GM23338 (cell line): ENCODE data around the gene CHD9. TPM values are rescaled to one million over a fixed set of nuclear protein-coding genes. Genes with fewer than 3 reads are reported as not detected.

Experiments used
- ATAC-seq: fragments of 200-7000 bp; cut with Tn5 transposase; 3 replicates; pipeline ENCODE4 v1.9.1; 2020
- DNase-seq: peaks from one replicate; pipeline ENCODE4 v3.0.0-alpha.2; 2015; ENCODE audit warnings: low spot score
- H2AFZ ChIP-seq: fragments of 200-600 bp; sonication (generic); 2 replicates; pipeline ENCODE4 v1.8.0; 2016; ENCODE audit warnings: antibody characterized with exemption, mild to moderate bottlenecking, moderate library complexity
- H3F3A ChIP-seq: fragments of 200-600 bp; sonication (generic); replicated peaks from 2 replicates; pipeline ENCODE4 v1.8.0; 2017; ENCODE audit warnings: antibody characterized with exemption, mixed run types, low read depth
- H3K27ac ChIP-seq: fragments of 200-600 bp; sonication (generic); 2 replicates; pipeline ENCODE4 v1.6.1; 2016; ENCODE audit warnings: low read depth
- H3K27me3 ChIP-seq: fragments of 200-600 bp; sonication (generic); 2 replicates; pipeline ENCODE4 v1.8.0; 2016; ENCODE audit warnings: mild to moderate bottlenecking, mixed run types, moderate library complexity; ENCODE audit not compliant: insufficient read depth
- H3K36me3 ChIP-seq: fragments of 200-600 bp; sonication (generic); 2 replicates; pipeline ENCODE4 v1.8.0; 2016; ENCODE audit warnings: mild to moderate bottlenecking; ENCODE audit not compliant: insufficient read depth
- H3K4me1 ChIP-seq: fragments of 200-600 bp; sonication (generic); 2 replicates; pipeline ENCODE4 v1.8.0; 2016; ENCODE audit warnings: mild to moderate bottlenecking, moderate library complexity; ENCODE audit not compliant: insufficient read depth
- H3K4me2 ChIP-seq: fragments of 200-600 bp; sonication (generic); 2 replicates; pipeline ENCODE4 v1.7.1; 2017; ENCODE audit warnings: mixed run types
- H3K4me3 ChIP-seq: fragments of 200-600 bp; sonication (generic); 2 replicates; pipeline ENCODE4 v1.6.1; 2016; ENCODE audit warnings: mixed run types
- H3K79me2 ChIP-seq: fragments of 200-600 bp; sonication (generic); replicated peaks from 2 replicates; pipeline ENCODE4 v1.8.0; 2017; ENCODE audit warnings: mild to moderate bottlenecking; ENCODE audit not compliant: insufficient read depth
- H3K9me2 ChIP-seq: fragments of 200-600 bp; sonication (generic); 2 replicates; pipeline ENCODE4 v1.8.0; 2017; ENCODE audit not compliant: insufficient read depth
- H4K20me1 ChIP-seq: fragments of 200-600 bp; sonication (generic); replicated peaks from 2 replicates; pipeline ENCODE4 v1.8.0; 2017; ENCODE audit warnings: mild to moderate bottlenecking; ENCODE audit not compliant: insufficient read depth
- H3K27ac Mint-ChIP-seq: 2 replicates; pipeline ENCODE4 v1.8.0; 2020; ENCODE audit warnings: inconsistent platforms, mild to moderate bottlenecking, moderate library complexity, mixed read lengths
- H3K27me3 Mint-ChIP-seq: 3 replicates; pipeline ENCODE4 v1.8.0; 2022; ENCODE audit warnings: low read depth, mild to moderate bottlenecking, moderate library complexity, mixed read lengths, inconsistent platforms; ENCODE audit not compliant: insufficient read depth, poor library complexity
- H3K36me3 Mint-ChIP-seq: 3 replicates; pipeline ENCODE4 v1.8.0; 2021; ENCODE audit warnings: low read depth, mild to moderate bottlenecking, inconsistent platforms, moderate library complexity, mixed read lengths
- H3K4me1 Mint-ChIP-seq: 3 replicates; pipeline ENCODE4 v1.8.0; 2020; ENCODE audit warnings: mild to moderate bottlenecking, inconsistent platforms, mixed read lengths
- H3K4me3 Mint-ChIP-seq: 3 replicates; pipeline ENCODE4 v1.8.0; 2021; ENCODE audit warnings: moderate library complexity, mild to moderate bottlenecking, inconsistent platforms, mixed read lengths
- H3K9me3 Mint-ChIP-seq: 3 replicates; pipeline ENCODE4 v1.8.0; 2020; ENCODE audit warnings: moderate library complexity, mild to moderate bottlenecking, inconsistent platforms, mixed read lengths
- CTCF ChIP-seq, 2 experiments: fragments of 200-600 bp in 1 of 2; sonication (generic) in 1 of 2; conservative IDR thresholded peaks; 2 replicates each; pipeline versions ENCODE4 v1.5.1 to v1.6.1; 2016 to 2017; ENCODE audit warnings: antibody characterized with exemption in 2 of 2, low read depth in 2 of 2, mild to moderate bottlenecking in 2 of 2, moderate library complexity in 1 of 2
- ETS1 ChIP-seq: IDR thresholded peaks from 2 replicates; pipeline ENCODE4 v1.6.1; 2016; ENCODE audit warnings: antibody characterized with exemption
- NANOG ChIP-seq: IDR thresholded peaks from 2 replicates; pipeline ENCODE4 v1.6.1; 2016; ENCODE audit warnings: antibody characterized with exemption, borderline replicate concordance
- ZNF331 ChIP-seq: fragments of 250-450 bp; sonication (Bioruptor Pico); IDR thresholded peaks from 2 replicates; pipeline ENCODE4 v1.5.0; 2020; ENCODE audit warnings: low read depth, mild to moderate bottlenecking, moderate library complexity
- ZNF462 ChIP-seq: fragments of 250-450 bp; sonication (Bioruptor Pico); IDR thresholded peaks from 2 replicates; pipeline ENCODE4 v1.5.0; 2020; ENCODE audit warnings: mild to moderate bottlenecking, moderate library complexity
- polyA plus RNA-seq: library from polyadenylated mRNA; unstranded; fragments of >200 nt; fragmentation: Nextera tagmentation; extraction: Ambion mirVana; gene quantifications from 2 replicates; pipeline ENCODE4 v1.2.1, GENCODE V29; 2016
- total RNA-seq: library from RNA; depleted of rRNA; stranded (reverse); fragments of >200 nt; shearing (Covaris generic); gene quantifications from 2 replicates; pipeline ENCODE4 v1.2.3, GENCODE V29; 2014

Gene CHD9
- total and polyA plus RNA-seq, 2 experiments from 2014 or later: 18.8 to 46.6 TPM

- H3F3A ChIP-seq: no peaks in the 10 kb centered on the region
- peak; percentile 97 for ATAC-seq
- H2AFZ ChIP-seq: no peak overlapping the region
Observed at GRCh38 chr16:53022374-53022773, 32.4 kb upstream of the CHD9 start.

More at GRCh38 chr16:53022374-53022773, 32.4 kb upstream of the CHD9 start:
- Histone ChIP-seq H3K4me2 (no peak overlapping the region), H3K36me3 (no peaks in the 10 kb centered on the region), H3K4me3 (no peak overlapping the region), H3K4me1 (0 out of 2 replicates have a peak, but pooled peaks cover 6% of the 10 kb centered on the region), H3K27me3 (no peaks in the 10 kb centered on the region), H3K27ac (no peak overlapping the region), H4K20me1 (no peaks in the 10 kb centered on the region), H3K79me2 (no peaks in the 10 kb centered on the region), H3K9me2 (no peaks in the 10 kb centered on the region)
- no peaks in the 10 kb centered on the region for H3K36me3 Mint-ChIP-seq
- no peak overlapping the region for H3K4me3 Mint-ChIP-seq
- DNase-seq: peak; percentile 87
- no peak overlapping the region for H3K27ac Mint-ChIP-seq
- H3K4me1 Mint-ChIP-seq: peaks cover 10% of the 10 kb centered on the region; the same call in 1 of the 3 replicates
- TF ChIP-seq ZNF462 (CRISPR knock-in tag) (no peak), NANOG (no peak), CTCF (conservative IDR thresholded peaks at IDR 0.05; ENCODE audit: low read depth in 2 of 2) (peak; percentile 85 to 93), ZNF331 (CRISPR knock-in tag) (no peak), ETS1 (no peak)
- H3K9me3 Mint-ChIP-seq: no peaks in the 10 kb centered on the region
- H3K27me3 Mint-ChIP-seq: no peaks in the 10 kb centered on the region
